B cell (primary cell): ENCODE measurements around the gene GNAT2.

Source experiments
- CTCF ChIP-seq: fragments of 200-600 bp; IDR thresholded peaks from one replicate; pipeline ENCODE4 v1.8.0; 2022; ENCODE audit warnings: antibody characterized with exemption, mild to moderate bottlenecking
- EZH2 ChIP-seq: IDR thresholded peaks from 2 replicates; pipeline ENCODE4 v1.6.1; 2012; ENCODE audit warnings: borderline replicate concordance, low read depth, mild to moderate bottlenecking, moderate library complexity, low read length; ENCODE audit not compliant: insufficient read depth, poor library complexity, severe bottlenecking

GRCh38 chr1:109626682-109627408 is 7.4 kb upstream of the GNAT2 start:
- TF ChIP-seq CTCF (no peak), EZH2 (no peak)
